ENCODE results near the gene HAGH. TPM values are rescaled to one million over a fixed set of nuclear protein-coding genes. Genes with fewer than 3 reads are reported as not detected.
A peak's percentile ranks its signal among the peaks of the same experiment; 100 is the strongest.

HAGH gene
- total RNA-seq, 2 donors from 2014 or later, result 45.7 to 46.5 TPM

DNA sequence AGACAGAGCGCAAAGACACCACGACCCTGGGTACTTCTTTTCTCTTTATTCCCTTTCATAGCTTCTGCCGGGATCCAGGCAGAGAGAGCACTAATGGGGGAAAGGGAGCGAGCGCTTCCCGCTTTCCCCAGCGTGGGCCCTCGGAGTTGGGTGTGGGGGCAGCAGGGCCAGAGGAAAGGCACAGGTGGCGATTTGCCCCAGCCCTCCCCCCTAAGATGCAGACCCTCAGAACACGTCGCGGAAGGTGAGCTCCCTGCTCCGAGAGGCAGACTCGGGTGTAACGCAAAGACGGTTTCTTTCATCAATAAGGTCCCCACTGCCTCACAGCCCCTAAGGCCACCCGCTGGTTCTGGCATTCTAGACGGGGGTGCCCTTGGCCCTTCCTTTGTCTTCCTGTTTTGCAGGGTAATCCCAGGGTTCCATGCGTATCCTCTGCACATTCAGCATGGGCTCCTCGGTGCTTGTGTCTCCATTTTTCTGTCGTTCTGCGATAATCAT lies 54.7 kb downstream of the HAGH start:
- intact Hi-C loops (cut with DNase I), result no loop called here
- H3K36me3 ChIP-seq (replicated peaks in 1 of 2; ENCODE audit: insufficient read depth in 1 of 2, low read depth in 2 of 2), result peaks cover 4% of the 10 kb centered on the region in 2 donors
- no peak for ATAC-seq

GRCh38 chr16:1771188-1771863 lies 55.3 kb downstream of the HAGH start, which contains the start of gene NME3:
Gene NME3 (minus strand): TSS chr16:1771543. CDS start chr16:1771534, 9 bp downstream.
- H3K4me1 ChIP-seq, result peaks cover 48% of the 10 kb centered on the region
- no peaks in the 10 kb centered on the region for H3K27me3 ChIP-seq
- peak; percentile 45 for ATAC-seq
- DNase-seq, result peak; percentile 74 to 79 (median 78)
- peak within 1 kb of the TSS; percentile 77 to 95 for H3K4me3 ChIP-seq
- no peaks in the 10 kb centered on the region for H3K9me3 ChIP-seq
- intact Hi-C loops (cut with DNase I), result no loop called here
- peak within 1 kb of the TSS; percentile 81 to 96 (median 94) for H3K27ac ChIP-seq
- WGBS, 2 donors, result 0% methylated on average over 7 to 74 of the region's 79 CpGs
- H3K36me3 ChIP-seq (replicated peaks in 1 of 2; ENCODE audit: insufficient read depth in 1 of 2, low read depth in 2 of 2), result peaks cover 3 to 4% of the 10 kb centered on the region in 2 donors
- TF ChIP-seq, protein P1, sequence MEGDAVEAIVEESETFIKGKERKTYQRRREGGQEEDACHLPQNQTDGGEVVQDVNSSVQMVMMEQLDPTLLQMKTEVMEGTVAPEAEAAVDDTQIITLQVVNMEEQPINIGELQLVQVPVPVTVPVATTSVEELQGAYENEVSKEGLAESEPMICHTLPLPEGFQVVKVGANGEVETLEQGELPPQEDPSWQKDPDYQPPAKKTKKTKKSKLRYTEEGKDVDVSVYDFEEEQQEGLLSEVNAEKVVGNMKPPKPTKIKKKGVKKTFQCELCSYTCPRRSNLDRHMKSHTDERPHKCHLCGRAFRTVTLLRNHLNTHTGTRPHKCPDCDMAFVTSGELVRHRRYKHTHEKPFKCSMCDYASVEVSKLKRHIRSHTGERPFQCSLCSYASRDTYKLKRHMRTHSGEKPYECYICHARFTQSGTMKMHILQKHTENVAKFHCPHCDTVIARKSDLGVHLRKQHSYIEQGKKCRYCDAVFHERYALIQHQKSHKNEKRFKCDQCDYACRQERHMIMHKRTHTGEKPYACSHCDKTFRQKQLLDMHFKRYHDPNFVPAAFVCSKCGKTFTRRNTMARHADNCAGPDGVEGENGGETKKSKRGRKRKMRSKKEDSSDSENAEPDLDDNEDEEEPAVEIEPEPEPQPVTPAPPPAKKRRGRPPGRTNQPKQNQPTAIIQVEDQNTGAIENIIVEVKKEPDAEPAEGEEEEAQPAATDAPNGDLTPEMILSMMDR (IDR thresholded peaks at IDR 0.05), result no peak
- TF ChIP-seq POLR2A (IDR thresholded peaks at IDR 0.05), result peak in 1 of 3 donors; percentile 25

More for the DNA sequence above, 54.7 kb downstream of the HAGH start:
- TF ChIP-seq POLR2A (IDR thresholded peaks at IDR 0.05), result no peak
- TF ChIP-seq, protein P1 (IDR thresholded peaks at IDR 0.05), result no peak
- Histone ChIP-seq H3K27me3 (no peaks in the 10 kb centered on the region), H3K4me1 (peaks cover 48% of the 10 kb centered on the region), H3K27ac (peak overlapping the region in 3 of 4 donors; percentile 81 to 96 (median 96)), H3K4me3 (peak overlapping the region; percentile 77 to 95), H3K9me3 (no peaks in the 10 kb centered on the region)
- DNase-seq, result no peak
- WGBS, 2 donors, result 6 to 8% methylated on average over 11 to 22 of the region's 22 CpGs

- peak; percentile 83 to 89 (median 84) for DNase-seq
- H3K36me3 ChIP-seq (replicated peaks in 1 of 2; ENCODE audit: insufficient read depth in 1 of 2, low read depth in 2 of 2), result peaks cover 9 to 10% of the 10 kb centered on the region in 2 donors
- peak overlapping the region; percentile 77 to 95 for H3K4me3 ChIP-seq
- TF ChIP-seq, protein P1 (IDR thresholded peaks at IDR 0.05), result peak in 1 of 7 experiments; percentile 20
- TF ChIP-seq POLR2A (IDR thresholded peaks at IDR 0.05), result peak; percentile 18 to 54 (median 46)
- intact Hi-C loops (cut with DNase I), result no loop called here
- H3K9me3 ChIP-seq, result no peaks in the 10 kb centered on the region
- H3K4me1 ChIP-seq, result peaks cover 48% of the 10 kb centered on the region
- peak; percentile 43 for ATAC-seq
- WGBS, 2 donors, result 0 to 3% methylated on average over 1 to 81 of the region's 81 CpGs
- peak overlapping the region; percentile 61 to 96 (median 86) for H3K27ac ChIP-seq
- H3K27me3 ChIP-seq, result no peaks in the 10 kb centered on the region
Observed at GRCh38 chr16:1770328-1771187, 56.1 kb downstream of the HAGH start.

- Histone ChIP-seq H3K27me3 (no peaks in the 10 kb centered on the region), H3K9me3 (no peaks in the 10 kb centered on the region), H3K27ac (peak overlapping the region; percentile 61 to 96 (median 86)), H3K4me1 (peaks cover 41% of the 10 kb centered on the region), H3K4me3 (no peak overlapping the region), H3K36me3 (replicated peaks in 1 of 2; ENCODE audit: insufficient read depth in 1 of 2, low read depth in 2 of 2) (peaks cover 9 to 16% of the 10 kb centered on the region in 2 donors)
- WGBS, 2 donors, result 76 to 98% methylated on average over 8 to 26 of the region's 27 CpGs
- intact Hi-C loops (cut with DNase I), result no loop called here
- ATAC-seq (no peak), DNase-seq (peak in 1 of 4 donors; percentile 19)
- TF ChIP-seq, protein P1 (IDR thresholded peaks at IDR 0.05), result no peak
- no peak for TF ChIP-seq POLR2A (IDR thresholded peaks at IDR 0.05)
Observed at GRCh38 chr16:1769402-1770300, 57.0 kb downstream of the HAGH start.
